Dedifferentiated amniotic fluid mesenchymal stem cell (primary cell): ENCODE measurements around the gene PTPRD.

ENCODE experiments used
- DNase-seq: peaks from one replicate; pipeline ENCODE4 v3.0.0-alpha.2; 2016; ENCODE audit errors: extremely low spot score

Gene PTPRD

DNA sequence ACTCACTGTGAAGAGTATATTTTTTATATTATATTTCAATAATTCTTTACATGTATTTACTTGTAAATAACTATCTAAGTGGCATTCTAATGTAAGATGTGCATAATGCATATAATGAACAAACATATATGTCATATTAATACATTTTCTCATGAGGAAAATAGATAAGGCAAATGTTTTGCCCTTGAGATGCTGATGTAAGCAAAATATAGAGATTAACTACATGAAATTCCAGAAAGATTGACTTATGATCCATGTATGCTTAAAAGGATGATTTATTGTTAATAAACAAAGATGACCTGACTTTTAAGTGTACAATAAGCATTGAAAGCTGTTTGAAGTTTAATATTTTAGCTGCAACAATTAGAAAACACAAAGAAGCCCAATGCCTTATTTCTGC is 559.9 kb downstream of the PTPRD start:
- no peak for DNase-seq

- no peak for DNase-seq
Observed at GRCh38 chr9:10052181-10052580, 560.6 kb downstream of the PTPRD start.

DNA sequence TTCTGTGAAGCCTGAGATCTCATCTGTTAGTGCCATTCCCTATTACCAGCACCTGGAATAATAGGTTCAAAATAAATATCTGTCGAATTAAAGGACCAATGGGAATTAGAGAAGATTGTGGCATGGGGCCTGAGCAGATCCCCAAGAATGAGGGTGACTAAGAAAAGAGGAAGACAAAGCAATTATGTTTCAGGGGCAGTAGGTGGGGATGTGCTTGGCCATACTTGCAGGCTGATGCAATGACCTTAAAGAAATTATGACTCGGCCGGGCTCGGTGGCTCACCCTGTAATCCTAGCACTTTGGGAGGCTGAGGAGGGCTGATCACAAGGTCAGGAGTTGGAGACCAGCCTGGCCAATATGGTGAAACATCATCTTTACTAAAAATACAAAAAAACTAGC is 562.8 kb downstream of the PTPRD start:
- DNase-seq, result no peak

DNA sequence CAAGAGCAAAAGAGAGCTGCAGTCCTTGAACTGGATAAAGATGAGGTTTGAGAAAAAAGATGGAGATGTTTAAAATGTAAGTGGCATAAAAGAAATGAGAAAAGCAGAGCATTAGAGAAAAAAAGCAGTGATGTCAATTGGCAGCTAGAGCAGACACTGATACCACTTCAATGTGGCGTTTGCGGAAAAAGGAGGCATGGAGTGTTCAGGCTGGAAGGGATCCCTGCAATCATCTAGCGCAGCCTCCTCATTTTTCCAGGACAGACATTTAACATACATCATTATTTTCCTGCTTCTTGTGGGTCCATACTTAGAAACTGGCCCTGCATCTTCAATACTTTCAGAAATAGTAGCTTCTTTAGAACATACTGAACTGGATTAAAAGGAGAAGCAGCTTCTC is 563.8 kb downstream of the PTPRD start:
- no peak for DNase-seq

DNA sequence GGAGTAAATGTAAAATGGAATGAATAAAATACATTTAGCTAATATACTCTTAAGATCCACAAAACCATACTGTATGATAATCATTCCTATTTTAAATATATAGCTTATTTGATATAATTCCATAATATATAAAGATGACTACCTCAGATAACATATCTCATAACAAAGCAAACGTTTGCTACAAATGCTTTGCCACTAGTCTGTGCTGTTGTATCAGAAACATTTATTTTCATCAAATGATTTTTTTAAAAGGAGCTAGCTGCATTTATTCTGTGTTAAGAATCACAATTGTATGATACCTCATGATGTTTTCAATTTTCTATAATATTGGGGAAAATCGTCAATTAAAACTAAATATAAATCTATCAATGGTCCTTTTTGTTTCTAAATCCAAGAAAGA is 567.2 kb downstream of the PTPRD start:
- peak; percentile 20 for DNase-seq

DNA sequence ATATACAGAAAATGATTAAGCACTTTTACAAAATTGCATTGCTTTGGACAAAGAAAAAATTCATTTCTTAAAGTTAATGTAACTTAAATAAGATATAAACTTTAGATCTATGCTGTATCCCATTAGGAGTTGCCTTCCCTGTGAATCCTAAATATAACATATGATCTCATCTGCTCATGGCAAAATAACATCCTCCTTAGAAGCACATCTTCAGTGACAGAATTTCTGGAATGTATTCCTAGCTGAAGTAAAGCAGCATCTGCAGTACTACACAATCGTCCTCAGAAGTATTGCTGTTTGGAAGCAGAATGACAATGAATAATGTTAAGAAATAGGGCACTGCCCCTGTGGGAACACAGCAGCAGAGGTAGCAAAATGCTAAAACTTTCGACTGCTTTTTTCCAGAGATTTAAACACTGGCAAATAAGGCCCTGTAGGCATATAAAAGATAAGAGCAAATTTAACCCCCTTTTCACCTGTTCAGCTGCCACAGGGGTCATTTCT is 571.0 kb downstream of the PTPRD start:
- DNase-seq, result no peak

- DNase-seq, result no peak
Observed at GRCh38 chr9:10036095-10036494, 576.7 kb downstream of the PTPRD start.

DNA sequence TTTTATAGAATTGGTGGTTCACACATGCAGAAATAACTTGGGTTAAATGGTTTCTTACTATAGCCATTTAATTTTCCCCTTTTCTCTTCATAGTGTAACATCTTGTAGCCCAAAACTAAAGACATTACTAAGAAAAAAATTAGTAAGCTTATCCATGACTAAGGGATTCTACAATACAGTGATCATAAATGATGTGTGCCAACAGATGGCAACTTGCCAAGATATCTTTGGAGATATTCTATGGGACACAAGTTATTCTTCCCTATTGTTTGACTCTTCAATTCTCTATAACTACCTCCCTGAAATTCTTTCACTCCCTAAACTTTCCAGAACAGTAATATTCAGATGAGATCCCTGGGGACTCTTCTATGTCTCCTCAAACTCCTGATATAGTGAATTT is 580.6 kb downstream of the PTPRD start:
- DNase-seq, result no peak

DNA sequence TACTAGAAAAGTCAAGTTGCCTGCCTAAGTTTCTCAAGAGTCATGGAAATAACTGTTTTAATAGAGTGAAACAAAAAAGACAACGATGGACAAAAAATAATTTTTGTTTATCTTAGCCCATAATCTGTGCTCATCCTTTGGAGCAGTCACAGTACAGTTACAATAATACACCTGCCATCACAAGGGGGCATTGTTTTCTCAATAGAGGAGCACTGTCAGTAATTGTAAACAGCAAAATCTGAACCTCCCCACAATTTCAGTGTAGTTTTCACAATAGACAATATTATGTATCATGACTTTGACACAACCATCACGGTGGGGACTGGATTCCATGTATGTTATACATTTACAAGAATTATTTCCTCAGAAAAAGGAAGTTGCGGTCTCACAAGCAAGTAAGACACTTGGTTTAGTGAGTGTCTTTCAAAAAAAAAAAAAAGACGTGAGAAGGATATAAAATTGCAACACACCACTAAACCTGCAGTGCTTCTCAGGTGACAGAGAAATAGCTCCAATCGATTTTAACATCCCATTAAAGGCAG is 586.3 kb downstream of the PTPRD start:
- no peak for DNase-seq

GRCh38 chr9:10015755-10016154 is 597.0 kb downstream of the PTPRD start:
- DNase-seq, result no peak

- DNase-seq, result no peak
Observed at GRCh38 chr9:10014889-10015288, 597.9 kb downstream of the PTPRD start.

DNA sequence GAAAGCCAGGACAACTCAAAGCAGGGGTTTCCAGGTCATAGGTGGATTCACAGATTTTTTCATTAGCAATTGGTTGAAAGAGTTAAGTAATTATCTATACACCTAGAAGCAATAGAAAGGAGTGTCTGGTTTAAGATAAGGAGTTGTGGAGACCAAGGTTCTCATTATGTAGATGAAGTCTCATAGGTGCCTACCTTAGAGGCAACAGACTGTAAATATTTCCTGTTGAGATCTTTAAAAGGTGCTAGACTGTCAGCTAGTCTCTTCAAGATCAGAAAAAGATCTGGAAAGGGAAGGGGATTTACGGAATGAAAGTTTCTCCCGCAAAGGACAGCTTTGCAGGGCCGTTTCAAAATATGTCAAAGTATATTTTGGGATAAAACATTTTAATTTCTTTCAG is 603.4 kb downstream of the PTPRD start:
- DNase-seq, result no peak

DNA sequence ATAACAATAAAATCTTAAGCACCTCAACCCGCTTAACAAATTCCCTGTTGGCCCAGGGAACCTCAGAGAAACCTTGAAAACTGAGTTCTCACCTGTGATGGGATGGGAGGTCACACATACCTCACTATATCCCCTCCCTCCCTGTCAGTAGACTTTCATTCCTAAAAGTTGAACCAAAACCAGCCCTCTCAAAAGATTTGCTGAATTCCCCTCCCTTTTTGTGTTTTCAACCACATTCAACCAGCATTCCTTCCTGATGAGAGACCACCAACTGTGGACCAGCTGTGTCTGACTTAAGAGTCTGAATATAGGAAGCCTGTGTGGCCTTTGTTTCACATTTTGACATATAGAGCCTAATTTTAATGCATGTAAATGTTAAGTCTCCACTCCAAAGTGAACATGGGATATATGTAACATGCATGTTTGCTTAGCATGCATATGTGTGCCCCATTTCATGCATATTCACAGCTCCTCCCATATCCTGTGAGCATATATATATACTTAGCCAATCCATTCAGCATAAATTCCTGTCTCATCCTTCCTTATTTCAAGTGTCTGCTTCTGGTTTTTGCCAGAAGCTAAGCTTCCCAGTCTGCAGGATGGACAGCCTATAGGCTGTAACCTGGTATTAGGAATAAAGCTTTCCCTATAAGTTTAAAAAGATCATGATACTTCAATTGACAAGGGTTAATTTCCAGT is 604.6 kb downstream of the PTPRD start:
- DNase-seq, result no peak

DNA sequence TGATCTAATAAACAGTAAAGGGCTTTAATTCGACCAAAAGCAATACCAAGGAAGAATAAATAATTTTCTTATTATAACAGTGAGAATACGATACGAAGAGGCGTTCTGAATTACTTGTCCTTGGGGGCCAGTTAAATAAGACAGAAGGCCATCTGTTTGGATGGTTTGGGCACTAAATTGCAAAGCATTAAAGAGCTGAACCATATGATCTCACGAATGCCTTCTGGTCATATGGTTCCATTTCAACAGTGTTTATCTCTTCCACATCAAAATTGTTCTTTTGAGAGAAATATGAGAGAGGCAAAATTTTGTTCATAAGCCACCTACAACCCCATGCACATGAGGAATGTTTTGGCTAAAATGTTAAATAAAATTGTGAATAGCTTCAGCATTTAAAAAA is 605.4 kb downstream of the PTPRD start:
- no peak for DNase-seq

- no peak for DNase-seq
Observed at GRCh38 chr9:10005206-10005605, 607.6 kb downstream of the PTPRD start.

GRCh38 chr9:10003047-10003446 is 609.8 kb downstream of the PTPRD start:
- no peak for DNase-seq

DNA sequence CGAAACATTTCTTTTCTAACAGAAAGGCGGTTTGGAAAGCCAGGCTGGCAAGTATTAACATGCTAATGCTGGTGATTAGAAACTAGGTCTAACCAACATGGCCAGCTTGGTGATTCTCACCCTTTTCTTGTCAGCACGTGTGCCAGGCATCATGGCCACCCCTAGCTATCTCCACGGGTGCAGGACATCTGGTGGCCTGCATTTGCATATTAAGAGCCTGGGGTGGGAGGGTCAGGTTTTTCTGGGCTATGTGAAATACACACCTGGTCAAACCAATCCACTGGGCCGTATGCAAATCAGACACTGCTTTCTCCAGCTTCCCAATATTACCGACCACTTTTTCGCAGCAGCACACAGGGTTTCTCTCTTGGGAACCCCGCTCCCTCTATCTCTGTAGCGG is 612.1 kb downstream of the PTPRD start:
- no peak for DNase-seq

DNA sequence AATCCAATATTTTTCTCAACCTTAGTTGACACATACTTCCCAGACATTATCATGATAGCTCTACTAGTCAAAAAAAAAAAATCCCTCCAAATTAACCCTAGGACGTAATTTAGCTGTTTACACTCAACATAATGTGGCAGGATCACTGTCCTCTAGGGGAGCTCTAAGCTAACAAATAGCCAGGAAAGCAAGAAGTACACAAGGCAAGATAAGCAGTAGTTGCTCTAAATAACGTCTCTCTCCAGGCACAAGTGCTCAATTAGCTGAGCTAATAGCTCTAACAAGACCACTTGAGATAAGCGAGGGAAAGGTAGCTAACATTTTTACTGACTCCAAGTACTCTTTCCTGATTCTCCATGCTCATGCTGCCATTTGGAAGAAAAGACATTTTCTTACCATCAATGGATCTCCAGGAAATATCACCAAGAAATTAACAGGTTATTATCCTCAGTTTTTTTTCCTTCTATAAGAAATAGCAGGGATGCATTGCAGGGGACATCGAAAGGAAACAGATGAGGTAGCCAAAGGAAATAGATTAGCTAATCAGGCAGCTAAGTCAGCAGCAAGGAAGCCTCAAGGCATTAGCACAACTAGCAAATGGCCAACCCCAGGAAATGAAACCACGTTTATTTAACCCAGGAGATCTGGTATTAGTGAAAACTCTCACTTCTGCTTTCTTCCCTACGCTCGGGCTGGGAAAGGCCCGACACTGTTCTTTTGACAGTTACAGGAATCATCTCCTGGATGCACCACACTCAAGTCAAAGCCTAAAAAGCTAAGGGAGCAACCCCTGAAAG is 614.1 kb downstream of the PTPRD start:
- no peak for DNase-seq

GRCh38 chr9:9997585-9997984 is 615.2 kb downstream of the PTPRD start:
- no peak for DNase-seq

- no peak for DNase-seq
Observed at GRCh38 chr9:9996259-9996658, 616.5 kb downstream of the PTPRD start.

DNA sequence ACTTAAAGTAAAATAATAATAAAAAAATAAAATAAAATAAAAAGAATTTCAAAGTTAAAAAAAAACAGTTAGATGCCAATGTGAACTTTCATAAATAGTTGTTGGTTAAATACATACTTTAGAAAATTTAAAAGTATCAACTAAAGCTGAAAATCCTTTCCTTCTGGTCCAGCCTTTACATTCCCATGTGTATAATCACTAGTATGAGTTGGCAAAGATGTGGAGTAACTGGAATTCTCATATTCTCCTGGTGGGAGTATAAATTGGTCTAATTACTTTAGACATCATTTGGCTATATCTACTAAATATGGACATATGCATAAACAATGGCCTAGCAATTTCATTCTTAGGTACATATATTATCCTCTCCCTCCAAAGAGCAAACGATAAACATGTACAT is 619.9 kb downstream of the PTPRD start:
- no peak for DNase-seq

GRCh38 chr9:9973062-9973461 is 639.7 kb downstream of the PTPRD start:
- DNase-seq, result no peak

DNA sequence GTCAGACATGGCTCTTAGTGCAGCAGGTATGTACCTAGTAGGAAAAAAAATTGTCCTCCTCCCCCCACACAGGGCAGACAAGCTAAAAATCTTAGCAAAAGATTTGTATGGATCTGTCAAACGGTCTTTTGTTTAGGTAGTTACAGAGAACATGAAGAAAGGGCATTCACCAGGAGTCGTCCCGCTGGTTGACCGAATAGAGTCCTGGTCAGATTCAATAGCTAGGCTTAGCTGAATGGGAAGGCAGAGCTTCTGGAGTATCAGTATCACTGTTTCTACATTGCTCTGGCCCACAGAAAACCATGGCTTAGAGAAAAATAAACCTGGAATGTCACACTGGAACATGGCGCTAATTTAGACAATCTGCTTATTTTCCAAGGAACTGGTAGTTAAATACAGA is 642.3 kb downstream of the PTPRD start:
- DNase-seq, result no peak
